ENCODE data around the gene UBE2D2.
"Not testable (repeated sequence)": the region's sequence is repeated elsewhere in the genome, so short reads cannot be mapped to it uniquely, and the experiment has no call there.

UBE2D2 gene

DNA sequence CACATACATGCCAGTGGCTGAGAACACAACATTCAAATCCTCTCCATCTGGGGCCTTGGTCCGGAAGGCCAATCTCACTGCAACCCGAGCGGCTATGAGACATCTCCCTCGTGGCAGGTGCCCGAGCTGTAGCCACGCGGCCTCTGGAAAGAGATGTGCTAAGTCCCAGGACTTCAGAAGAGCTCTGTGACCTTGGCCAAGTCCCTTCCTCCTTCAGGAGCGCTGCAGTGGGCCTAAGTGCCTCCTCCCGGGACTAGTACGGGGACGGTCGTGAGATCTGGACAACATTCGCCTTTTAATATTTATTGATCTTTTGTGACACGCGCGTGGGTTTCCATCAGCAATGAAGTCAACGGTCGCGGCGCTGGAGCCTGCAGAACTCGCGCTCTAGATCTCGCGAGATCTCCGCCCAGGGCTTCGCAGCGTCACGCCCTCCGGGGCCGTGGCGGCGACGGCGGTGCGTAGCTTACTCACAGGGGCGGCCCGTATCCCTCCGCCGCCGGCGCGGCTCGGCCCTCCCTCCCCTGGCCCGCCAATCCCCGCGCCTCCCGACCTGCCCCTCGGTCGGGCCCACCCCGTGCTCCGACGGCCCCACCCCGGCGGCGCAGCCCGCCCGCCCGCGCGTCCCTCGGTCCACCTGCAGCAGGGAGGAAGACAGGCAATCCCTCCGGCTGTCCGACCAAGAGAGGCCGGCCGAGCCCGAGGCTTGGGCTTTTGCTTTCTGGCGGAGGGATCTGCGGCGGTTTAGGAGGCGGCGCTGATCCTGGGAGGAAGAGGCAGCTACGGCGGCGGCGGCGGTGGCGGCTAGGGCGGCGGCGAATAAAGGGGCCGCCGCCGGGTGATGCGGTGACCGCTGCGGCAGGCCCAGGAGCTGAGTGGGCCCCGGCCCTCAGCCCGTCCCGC is at the start of gene UBE2D2:
Gene UBE2D2 (plus strand): TSS at position 588 of the 903 bp plus-strand sequence. CDS start 453 bp downstream, outside the sequence.
- peak; percentile 99 for DNase-seq

DNA sequence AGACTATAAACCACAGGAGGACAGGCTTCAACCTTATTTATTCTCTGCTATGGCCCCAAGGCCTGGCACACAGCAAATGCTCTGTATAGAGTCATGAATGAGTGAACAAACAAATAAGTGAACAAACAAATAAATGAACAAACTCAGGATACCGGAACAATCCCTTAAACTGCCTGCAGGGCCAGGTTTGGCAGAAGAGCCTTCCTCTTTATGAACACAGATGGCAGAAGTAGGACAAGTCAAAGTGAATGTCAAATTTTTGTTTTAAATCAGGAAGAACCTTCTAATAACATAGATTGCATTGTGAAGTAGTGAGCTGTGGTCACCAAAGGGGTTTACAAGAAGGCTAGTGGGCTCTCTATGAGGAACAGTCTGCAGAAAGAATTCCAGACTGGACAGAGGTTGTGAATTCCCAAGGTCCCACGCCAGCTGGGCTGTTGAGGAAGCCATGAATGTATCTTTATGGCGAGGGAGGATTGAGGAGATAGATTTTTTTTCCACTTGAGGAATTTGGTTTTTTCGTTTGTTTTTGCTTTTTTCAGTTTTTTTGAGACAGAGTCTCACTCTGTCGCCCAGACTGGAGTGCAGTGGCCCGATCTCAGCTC is 48.3 kb upstream of the UBE2D2 start:
- DNase-seq = no peak

DNA sequence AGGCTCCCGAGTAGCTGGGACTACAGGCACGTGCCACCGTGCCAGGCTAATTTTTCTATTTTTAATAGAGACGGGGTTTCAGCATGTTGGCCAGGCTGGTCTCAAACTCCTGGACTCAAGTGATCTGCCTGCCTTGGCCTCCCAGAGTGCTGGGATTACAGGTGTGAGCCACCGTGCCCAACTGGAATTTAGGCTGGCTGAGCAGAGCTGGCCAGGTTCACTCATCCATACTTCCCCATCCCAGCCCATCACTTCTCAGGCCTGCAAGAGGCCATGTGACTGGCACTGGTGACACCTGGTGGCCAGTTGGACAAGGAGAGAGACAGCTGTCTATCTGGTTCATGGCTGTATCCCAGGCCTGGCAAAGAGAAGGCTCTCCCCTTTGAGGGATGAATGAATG is 47.7 kb upstream of the UBE2D2 start:
- DNase-seq = peak; percentile 81

DNA sequence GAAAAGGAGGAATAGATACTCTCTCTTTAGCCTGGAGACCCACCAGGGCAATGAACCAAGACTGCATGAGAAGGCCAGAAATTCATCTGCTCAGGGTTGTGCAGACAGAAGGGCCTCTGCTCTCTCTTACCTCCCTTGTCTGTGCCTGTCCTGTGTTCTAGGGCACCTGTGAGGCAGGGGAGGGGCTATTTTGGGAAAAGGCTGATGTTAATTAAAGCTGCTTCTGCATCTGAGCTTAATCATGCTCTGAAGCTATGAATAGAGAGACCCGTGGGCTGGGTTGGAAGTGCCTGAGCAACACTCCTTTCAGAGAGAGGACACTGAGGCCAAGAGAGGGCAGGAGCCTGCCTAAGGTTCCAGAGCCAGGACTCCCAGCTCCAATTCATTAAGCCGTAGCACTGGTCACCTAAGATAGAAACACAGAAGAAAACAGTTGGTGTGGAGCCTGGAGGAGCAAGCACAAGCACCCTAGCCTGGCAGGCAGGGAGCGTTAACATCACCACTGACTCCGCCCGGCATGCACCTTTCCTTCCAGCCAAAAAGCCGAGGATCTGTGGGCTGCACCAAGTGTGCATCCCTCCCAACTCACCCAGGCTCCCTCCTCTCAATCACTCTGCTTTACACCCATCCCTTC is 47.2 kb upstream of the UBE2D2 start:
- DNase-seq = no peak

DNA sequence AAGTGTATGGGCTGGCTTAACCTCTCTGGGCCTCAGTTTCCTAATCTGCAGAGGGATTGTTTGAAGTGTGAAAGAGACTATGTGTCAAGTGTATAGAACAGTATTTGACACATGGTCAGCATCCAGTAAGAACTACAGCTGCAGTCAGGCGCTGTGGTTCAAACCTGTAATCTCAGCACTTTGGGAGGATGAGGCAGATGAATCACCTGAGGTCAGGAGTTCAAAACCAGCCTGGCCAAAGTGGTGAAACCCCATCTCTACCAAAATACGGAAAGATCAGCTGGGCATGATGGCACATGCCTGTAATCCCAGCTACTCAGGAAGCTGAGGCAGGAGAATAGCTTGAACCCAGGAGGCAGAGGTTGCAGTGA is 46.7 kb upstream of the UBE2D2 start:
- no peak for DNase-seq

DNA sequence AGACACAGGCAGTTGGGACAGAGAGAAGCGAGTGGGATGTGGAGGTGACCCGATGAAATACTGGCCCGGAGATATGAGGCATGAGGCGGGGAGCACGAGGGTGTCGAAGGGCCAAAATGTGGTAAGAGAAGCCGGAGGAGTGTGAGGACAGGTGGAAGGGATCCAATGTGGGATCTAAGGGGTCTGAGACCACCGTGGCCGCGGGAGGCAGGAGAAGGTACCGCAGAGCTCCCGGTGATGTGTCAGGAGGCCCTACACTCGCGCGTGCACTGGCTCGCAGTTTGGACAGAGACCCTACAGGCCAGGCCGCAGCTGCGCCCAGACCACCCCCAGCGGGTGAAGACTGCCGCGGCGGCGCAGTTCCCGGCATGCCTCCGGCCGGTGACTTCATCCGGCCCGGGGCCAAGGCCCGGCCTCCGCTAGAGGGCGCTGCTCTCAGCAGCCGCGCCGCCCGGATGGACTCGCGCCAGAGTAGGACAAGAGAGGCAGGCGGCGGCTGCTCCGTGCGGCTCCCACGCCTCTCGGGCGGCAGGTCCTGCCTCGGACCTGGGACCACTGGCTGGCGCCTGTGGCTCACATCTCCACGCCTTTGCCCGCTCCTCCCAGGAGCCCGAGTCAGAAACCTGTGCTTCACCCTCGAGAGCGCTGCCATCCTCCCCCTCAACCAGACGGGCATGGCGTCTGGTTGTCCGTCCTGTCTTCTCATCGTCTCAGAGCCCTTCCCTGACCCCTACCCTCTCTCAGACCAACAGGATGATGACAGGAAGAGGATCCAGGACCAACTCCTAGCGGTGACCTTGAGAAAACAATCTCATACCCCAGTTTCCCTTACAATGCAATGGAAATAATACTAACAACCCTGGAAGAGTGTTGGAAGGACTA is 43.2 kb upstream of the UBE2D2 start:
- DNase-seq = peak; percentile 84

DNA sequence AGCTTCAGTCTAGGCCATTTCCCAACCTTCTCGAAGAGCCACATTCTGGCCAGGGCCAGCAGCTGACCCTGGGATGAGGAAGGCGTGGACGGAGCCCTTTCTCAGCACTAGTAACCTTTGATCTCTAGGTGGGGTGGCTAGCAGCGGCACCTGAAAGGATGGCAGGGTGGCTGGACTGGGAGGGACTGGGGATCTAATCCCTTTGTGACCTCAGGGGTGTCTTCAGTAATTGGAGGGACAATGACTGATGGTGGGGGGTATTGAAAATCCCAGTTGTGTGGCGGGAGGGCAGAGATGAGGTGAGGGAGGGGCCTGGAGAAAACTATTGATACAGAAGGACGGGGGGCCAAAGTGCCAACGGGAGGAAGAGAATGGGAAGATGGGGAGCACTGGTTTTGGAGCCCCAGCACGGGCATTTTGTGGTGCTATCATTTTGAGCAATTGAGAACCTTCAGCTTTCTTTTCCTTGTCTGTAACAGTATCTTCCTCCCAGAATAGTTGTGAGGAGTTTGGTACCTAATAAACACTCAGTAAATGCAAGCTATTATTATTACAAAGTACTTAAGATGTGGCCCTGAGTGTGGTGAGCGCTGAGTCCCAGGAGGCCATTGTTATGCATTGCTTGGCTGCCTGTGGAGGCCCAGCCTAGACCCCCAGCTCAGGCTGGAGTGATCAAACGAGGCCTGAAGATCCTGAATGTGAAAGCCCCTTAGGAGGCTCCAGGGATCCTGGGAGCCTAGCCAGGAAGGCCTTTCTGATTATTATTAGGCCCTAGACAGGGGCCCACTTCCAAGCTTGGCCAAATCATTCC is 37.3 kb upstream of the UBE2D2 start:
- DNase-seq = peak; percentile 36

DNA sequence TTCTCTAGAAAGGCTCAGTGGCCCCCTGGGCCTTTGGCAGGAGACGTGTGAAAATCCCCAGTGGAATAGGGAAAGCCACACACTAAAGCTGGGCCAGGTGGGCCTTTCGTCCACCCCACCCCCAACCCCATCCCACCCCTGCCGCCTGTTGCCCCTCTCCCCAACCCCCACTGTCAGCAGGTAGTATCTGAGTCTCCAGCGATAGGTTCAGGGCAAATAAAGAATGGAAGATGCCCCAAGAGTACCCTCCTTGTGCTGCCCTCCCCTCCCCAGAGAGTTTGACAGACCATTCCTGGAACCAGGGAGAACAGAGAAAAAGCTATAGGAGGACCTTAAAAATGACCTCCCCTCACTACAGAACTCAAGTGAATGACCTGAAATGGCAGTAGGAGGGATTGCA is 36.7 kb upstream of the UBE2D2 start:
- no peak for DNase-seq

DNA sequence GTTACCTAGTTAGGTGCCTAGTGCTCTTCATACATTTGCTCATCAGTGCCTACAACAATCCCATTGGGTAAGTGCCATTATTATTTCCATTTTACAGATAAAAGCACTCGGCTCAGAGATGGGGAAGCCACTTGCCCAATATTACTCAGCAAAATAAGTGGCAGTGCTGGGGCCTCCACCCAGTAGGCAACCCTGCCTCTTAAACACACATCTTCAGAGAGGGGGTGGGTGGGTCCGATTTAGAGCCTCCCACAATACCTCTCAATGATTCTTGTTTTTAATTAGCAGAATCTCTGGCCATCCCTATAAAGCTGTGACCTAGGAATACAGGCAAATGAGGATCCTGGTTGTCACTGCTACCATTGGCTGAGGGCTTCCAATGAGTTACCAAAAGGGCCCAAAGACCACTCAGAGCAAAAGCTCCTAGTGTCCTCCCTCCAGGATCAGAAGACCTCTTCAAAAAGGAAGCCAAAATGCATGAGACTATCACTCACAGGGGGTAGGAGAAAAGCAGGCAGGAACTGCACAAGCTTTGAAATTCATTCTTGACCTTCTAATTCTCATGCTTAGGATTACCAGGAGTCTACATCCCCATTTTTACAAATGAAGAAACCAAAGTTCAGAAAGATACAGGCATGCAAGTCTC is 36.1 kb upstream of the UBE2D2 start:
- DNase-seq = no peak

DNA sequence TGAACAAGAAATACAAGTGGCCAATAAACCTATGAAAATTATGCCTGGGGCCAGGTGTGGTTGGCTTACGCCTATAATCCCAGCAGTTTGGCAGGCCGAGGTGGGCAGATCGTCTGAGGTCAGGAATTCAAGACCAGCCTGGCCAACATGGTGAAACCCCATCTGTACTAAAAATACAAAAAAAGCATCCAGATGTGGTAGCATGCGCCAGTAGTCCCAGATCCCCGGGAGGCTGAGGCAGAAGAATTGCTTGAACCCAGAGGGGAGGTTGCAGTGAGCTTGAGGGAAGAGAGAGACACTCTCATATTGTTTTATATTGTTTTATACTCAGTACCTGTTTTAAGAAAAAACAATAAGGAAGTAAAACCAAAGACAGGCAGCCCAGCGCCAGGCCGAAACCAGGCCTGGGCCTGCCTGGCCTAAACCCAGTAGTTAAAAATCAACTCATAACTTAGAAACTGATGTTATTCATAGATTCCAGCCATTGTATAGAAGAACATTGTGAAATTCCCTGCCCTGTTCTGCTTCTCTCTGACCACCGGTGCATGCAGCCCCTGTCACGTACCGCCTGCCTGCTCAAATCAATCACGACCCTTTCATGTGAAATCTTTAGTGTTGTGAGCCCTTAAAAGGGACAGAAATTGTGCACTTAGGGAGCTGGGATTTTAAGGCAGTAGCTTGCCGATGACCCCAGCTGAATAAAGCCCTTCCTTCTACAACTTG is 35.4 kb upstream of the UBE2D2 start:
- DNase-seq = not testable (repeated sequence)

DNA sequence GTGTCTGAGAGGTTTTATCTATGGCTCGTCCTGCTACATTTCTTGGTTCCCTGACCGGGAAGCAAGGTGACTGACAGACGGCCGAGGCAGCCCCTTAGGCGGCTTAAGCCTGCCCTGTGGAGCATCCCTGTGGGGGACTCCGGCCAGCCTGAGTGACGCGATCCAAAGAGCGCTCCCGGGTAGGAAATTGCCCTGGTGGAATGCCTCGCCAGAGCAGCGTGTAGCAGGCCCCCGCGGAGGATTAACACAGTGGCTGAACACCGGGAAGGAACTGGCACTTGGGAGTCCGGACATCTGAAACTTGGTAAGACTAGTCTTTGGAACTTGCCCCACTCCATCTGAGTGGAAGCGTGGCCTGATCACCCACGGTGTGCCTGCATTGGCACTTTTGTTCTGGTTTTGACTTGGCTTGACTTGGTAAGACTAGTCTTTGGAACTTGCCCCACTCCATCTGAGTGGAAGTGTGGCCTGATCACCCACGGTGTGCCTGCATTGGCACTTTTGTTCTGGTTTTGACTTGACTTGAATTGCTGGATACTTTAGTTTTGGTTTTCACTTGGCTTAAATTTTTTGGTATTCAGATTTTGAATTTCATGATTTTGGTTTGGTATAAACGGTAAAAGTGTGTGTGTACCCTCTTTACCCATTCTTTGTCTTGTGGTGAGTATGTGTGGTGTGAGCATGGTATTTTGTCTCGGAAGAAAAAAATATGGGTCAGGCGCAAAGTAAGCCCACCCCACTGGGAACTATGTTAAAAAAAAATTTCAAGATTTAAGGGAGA is 34.6 kb upstream of the UBE2D2 start:
- not testable (repeated sequence) for DNase-seq

DNA sequence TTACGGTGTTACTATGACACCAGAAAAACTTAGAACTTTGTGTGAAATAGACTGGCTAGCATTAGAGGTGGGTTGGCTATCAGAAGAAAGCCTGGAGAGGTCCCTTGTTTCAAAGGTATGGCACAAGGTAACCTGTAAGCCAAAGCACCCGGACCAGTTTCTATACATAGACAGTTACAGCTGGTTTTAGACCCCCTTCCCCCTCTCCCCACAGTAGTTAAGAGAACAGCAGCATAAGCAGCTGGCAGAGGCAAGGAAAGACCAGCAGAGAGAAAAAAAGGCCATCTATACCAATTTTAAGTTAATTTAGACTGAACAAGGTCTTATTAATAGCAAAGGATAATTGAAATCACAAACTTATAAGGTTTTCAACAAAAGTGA is 34.1 kb upstream of the UBE2D2 start:
- DNase-seq = not testable (repeated sequence)

DNA sequence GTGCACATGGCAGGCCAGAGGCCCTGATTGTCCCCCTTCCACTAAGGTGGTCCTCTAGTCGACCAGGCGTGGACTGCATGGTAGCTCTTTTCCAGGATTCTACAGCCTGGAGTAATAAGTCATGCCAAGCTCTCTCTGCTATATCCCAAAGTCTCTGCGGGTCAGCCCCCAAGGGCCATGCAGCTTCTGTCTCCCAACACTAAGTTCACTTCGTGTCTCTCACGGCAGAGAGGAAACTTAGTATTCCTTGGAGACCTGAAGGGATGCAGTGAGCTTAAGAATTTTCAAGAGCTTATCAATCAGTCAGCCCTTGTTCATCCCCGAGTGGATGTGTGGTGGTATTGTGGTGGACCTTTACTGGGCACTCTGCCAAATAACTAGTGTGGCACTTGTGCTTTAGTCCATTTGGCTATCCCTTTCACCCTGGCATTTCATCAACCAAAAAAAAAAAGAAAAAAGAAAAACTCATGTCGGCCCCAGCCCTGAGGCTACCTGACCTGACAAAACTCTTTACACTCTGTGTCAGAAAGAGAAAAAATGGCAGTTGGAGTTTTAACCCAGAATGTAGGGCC is 33.2 kb upstream of the UBE2D2 start:
- DNase-seq = not testable (repeated sequence)

DNA sequence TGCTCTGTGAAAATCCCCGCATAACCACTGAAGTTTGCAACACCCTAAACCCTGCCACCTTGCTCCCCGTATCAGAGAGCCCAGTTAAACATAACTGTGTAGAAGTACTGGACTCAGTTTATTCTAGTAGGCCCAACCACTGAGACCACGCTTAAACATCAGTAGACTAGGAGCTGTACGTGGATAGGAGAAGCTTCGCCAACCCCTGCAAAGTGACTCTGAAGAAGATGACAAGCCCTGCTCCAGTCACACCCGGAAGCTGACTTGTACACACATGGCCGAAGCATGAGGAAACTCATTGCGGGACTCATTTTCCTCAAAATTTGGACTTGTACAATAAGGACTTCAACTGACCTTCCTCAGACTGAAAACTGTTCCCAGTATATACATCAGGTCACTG is 32.4 kb upstream of the UBE2D2 start:
- DNase-seq = not testable (repeated sequence)

DNA sequence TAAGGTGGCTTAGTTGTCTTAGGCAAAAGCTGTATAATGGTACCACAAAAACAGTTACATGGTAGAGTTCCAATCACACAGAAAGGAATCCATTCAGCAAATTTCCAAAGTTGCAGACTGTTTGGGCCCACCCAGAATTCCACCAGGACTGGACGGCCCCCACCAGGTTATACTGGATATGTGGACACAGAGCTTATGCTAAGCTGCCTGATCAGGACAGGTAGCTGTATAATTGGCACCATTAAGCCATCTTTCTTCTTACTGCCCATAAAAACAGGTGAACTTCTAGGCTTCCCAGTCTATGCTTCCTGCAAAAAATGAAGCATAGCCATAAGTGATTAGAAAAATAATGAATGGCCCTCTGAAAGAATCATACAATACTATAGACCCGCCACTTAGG is 31.1 kb upstream of the UBE2D2 start:
- DNase-seq = not testable (repeated sequence)

DNA sequence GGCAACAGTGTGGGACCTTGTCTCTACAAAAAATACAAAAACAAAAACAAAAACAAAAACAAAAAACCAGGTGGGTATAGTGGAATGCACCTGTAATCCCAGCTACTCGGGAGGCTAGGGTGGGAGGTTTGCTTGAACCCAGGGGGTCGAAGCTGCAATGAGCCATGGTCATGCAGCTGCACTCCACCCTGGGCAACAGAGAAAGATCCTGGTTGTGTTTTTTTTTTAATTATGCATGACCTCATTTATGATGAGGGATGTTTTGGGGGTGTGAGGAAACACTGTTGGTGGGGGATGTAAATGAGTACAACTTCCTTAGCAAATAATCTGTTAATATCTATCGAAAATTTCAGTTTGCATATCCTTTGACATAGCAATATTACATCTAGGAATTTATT is 29.4 kb upstream of the UBE2D2 start:
- no peak for DNase-seq

DNA sequence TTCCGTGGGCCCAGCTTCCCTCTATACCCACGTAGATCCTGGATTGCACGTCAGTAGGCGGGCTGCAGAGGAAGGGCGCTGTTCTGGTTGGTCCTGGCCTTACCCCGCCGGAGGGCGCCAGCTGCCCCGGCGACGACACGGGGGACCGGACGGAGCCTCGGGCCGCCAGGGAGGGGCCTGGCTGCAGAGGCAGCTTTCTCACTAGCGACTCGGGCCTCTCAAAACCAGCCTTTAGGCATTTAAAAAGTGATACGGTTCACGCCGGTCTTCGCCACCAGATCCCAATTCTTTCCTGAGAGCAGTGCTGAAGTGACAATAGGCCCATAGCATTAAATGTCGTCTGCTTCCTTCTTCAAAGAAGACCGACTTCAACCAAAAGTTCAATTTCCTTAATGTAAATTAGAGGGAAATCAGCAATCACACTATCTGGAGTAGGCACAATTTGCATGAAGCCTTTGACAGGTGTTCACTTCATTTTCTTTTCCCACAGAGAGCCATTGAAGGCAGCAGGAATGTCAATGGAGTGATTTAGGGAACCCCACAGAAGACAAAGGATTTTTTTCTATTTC is 17.6 kb upstream of the UBE2D2 start:
- DNase-seq = peak; percentile 30

DNA sequence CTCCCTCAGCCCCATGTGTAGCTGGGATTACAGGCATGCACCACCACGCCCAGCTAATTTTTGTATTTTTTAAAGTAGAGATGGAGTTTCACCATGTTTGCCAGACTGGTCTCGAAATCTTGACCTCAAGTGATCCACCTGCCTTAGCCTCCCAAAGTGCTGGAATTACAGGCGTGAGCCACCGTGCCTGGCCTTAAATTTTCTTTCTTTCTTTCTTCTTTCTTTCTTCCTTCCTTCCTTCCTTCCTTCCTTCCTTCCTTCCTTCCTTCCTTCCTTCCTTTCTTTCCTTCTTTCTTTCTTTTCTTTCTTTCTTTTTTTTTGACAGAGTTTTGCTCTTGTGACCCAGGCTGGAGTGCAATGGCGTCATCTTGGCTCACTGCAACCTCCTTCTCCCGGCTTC is 14.5 kb upstream of the UBE2D2 start:
- DNase-seq = not testable (repeated sequence)
